Keratinocyte (primary cell): ENCODE results near the gene GPATCH4.

ENCODE experiments used
- CTCF ChIP-seq, 3 experiments: IDR thresholded peaks in 1 of 3; conservative IDR thresholded peaks in 1 of 3; optimal IDR thresholded peaks in 1 of 3; 2 replicates in 2 of 3; 3 replicates in 1 of 3; pipeline versions ENCODE3 to v1.5.1; 2011; ENCODE audit warnings: low read length in 3 of 3, mild to moderate bottlenecking in 3 of 3, moderate library complexity in 2 of 3, control low read depth in 1 of 3, inconsistent platforms in 1 of 3; ENCODE audit not compliant: insufficient read depth in 2 of 3; ENCODE audit errors: extremely low read depth in 1 of 3
- EZH2 ChIP-seq: IDR thresholded peaks from one replicate; pipeline ENCODE4 v1.6.1; 2012; ENCODE audit warnings: inconsistent platforms, mild to moderate bottlenecking, low read length, moderate library complexity

GRCh38 chr1:156595016-156595415, 6.3 kb downstream of the GPATCH4 start:
- no peak for TF ChIP-seq CTCF (optimal IDR thresholded peaks at IDR 0.05 in 1 of 3, IDR thresholded peaks at IDR 0.05 in 1 of 3, conservative IDR thresholded peaks at IDR 0.05 in 1 of 3; ENCODE audit: extremely low read depth in 1 of 3, insufficient read depth in 2 of 3, low read length in 3 of 3)
- no peak for TF ChIP-seq EZH2
